ENCODE measurements around the gene LSMEM2. TPM values are rescaled to one million over a fixed set of nuclear protein-coding genes. Genes with fewer than 3 reads are reported as not detected.

Gene LSMEM2
- total RNA-seq, 4 donors from 2014 or later, result 0.90 to 1.5 TPM; not detected in 2

DNA sequence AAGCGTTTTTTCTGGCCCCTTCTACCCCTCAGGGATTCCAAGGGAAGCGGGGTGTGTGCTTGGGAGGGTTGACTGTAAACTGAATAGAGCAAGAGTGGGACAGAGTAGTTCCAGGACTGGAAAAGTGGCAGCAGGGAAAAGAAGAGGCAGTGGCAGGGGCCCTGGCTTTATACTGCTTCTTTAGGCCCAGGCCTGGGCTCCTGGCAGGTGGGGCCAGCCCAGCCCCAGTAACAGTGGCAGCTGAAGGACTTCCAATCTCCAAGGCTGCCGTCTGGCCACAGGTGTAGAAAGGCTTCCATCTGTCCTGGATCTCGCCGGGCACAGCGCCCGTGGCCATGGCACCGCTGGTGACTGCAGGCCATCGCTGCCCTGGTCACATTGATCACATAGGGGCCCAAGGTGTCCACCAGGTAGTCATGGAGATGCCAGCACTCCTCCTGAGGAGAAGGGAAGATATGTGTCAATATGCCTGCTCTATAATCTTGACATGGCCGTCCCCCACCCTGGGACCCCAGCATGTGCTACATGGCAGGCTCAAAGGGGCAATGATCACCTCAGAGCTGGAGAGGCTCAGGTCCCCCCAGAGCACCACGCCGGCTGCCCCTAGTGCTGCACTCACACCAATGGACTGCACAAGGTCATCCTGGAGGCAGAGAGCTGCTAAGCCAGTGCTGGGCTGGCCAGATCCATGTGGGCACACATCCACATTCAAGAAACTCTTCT is 14.4 kb downstream of the LSMEM2 start:
- no peaks in the 10 kb centered on the region for H3K27me3 ChIP-seq
- H3K36me3 ChIP-seq, result no peaks in the 10 kb centered on the region
- peaks cover 0 to 10% of the 10 kb centered on the region in 2 donors for H3K4me1 ChIP-seq
- TF ChIP-seq, protein P1, sequence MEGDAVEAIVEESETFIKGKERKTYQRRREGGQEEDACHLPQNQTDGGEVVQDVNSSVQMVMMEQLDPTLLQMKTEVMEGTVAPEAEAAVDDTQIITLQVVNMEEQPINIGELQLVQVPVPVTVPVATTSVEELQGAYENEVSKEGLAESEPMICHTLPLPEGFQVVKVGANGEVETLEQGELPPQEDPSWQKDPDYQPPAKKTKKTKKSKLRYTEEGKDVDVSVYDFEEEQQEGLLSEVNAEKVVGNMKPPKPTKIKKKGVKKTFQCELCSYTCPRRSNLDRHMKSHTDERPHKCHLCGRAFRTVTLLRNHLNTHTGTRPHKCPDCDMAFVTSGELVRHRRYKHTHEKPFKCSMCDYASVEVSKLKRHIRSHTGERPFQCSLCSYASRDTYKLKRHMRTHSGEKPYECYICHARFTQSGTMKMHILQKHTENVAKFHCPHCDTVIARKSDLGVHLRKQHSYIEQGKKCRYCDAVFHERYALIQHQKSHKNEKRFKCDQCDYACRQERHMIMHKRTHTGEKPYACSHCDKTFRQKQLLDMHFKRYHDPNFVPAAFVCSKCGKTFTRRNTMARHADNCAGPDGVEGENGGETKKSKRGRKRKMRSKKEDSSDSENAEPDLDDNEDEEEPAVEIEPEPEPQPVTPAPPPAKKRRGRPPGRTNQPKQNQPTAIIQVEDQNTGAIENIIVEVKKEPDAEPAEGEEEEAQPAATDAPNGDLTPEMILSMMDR (IDR thresholded peaks at IDR 0.05), result no peak
- TF ChIP-seq POLR2A (IDR thresholded peaks at IDR 0.05), result no peak
- peak in 1 of 2 donors; percentile 34 for DNase-seq
- no peaks in the 10 kb centered on the region for H3K9me3 ChIP-seq
- intact Hi-C loops (cut with DNase I; ENCODE audit: low total_unique reads), result no loop called here
- H3K27ac ChIP-seq, result peak overlapping the region; percentile 64 to 75
- H3K4me3 ChIP-seq, result peak overlapping the region in 1 of 2 donors; percentile 35

- Histone ChIP-seq H3K4me3 (no peak overlapping the region), H3K9me3 (no peaks in the 10 kb centered on the region), H3K27ac (no peak overlapping the region), H3K36me3 (no peaks in the 10 kb centered on the region), H3K27me3 (no peaks in the 10 kb centered on the region), H3K4me1 (peaks cover 0 to 16% of the 10 kb centered on the region in 2 donors)
- intact Hi-C loops (cut with DNase I; ENCODE audit: low total_unique reads), result no loop called here
- no peak for DNase-seq
- no peak for TF ChIP-seq POLR2A (IDR thresholded peaks at IDR 0.05)
- TF ChIP-seq, protein P1 (IDR thresholded peaks at IDR 0.05), result no peak
These were observed 15.2 kb downstream of the LSMEM2 start for GRCh38 chr3:50294089-50294488.

- no peak for DNase-seq
- Histone ChIP-seq H3K4me1 (peaks cover 0 to 16% of the 10 kb centered on the region in 2 donors), H3K27ac (no peak overlapping the region), H3K9me3 (no peaks in the 10 kb centered on the region), H3K27me3 (no peaks in the 10 kb centered on the region), H3K4me3 (no peak overlapping the region), H3K36me3 (no peaks in the 10 kb centered on the region)
- intact Hi-C loops (cut with DNase I; ENCODE audit: low total_unique reads), result no loop called here
- TF ChIP-seq, protein P1 (IDR thresholded peaks at IDR 0.05), result no peak
- TF ChIP-seq POLR2A (IDR thresholded peaks at IDR 0.05), result no peak
These were observed 15.9 kb downstream of the LSMEM2 start for GRCh38 chr3:50294492-50295403.

GRCh38 chr3:50295553-50296431 is 16.9 kb downstream of the LSMEM2 start:
- Histone ChIP-seq H3K9me3 (no peaks in the 10 kb centered on the region), H3K27ac (no peak overlapping the region), H3K4me1 (peaks cover 0 to 16% of the 10 kb centered on the region in 2 donors), H3K4me3 (no peak overlapping the region), H3K27me3 (no peaks in the 10 kb centered on the region), H3K36me3 (no peaks in the 10 kb centered on the region)
- intact Hi-C loops (cut with DNase I; ENCODE audit: low total_unique reads), result no loop called here
- DNase-seq, result no peak
- TF ChIP-seq, protein P1 (IDR thresholded peaks at IDR 0.05), result no peak
- no peak for TF ChIP-seq POLR2A (IDR thresholded peaks at IDR 0.05)

Measured in uterus (tissue), 4 donors.